GM18508 (cell line): ENCODE results near the gene SLC7A10.
"Not testable (repeated sequence)": the region's sequence is repeated elsewhere in the genome, so short reads cannot be mapped to it uniquely, and the experiment has no call there.

Experiments used
- ATAC-seq: cut with Tn5 transposase; IDR thresholded peaks from one replicate; pipeline ENCODE4 v1.9.1; 2021; ENCODE audit warnings: moderate number of reproducible peaks; ENCODE audit not compliant: insufficient read depth, unreplicated experiment

Gene SLC7A10

GRCh38 chr19:33204136-33204973 is 21.3 kb downstream of the SLC7A10 start:
- no peak for ATAC-seq

DNA sequence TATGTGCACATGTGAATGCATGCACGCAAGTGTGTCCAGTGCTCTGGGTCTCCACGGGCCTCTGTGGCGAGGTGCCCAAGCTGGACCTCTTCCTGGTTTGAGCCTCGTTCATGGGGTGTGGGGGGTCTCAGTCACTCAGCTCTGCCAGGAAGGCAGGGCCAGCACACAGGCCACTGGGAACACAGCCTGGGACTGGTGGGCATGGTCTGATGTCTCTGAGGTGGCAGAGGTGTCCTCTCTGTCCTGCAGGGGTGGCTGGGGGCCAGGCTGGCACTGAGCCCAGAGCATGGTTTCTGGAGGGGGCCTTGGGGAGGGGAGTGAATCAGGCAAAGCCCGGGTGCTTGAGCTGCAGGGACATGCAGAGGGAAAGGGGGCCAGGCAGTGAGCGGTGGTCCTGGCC is 22.1 kb downstream of the SLC7A10 start:
- ATAC-seq, result no peak

DNA sequence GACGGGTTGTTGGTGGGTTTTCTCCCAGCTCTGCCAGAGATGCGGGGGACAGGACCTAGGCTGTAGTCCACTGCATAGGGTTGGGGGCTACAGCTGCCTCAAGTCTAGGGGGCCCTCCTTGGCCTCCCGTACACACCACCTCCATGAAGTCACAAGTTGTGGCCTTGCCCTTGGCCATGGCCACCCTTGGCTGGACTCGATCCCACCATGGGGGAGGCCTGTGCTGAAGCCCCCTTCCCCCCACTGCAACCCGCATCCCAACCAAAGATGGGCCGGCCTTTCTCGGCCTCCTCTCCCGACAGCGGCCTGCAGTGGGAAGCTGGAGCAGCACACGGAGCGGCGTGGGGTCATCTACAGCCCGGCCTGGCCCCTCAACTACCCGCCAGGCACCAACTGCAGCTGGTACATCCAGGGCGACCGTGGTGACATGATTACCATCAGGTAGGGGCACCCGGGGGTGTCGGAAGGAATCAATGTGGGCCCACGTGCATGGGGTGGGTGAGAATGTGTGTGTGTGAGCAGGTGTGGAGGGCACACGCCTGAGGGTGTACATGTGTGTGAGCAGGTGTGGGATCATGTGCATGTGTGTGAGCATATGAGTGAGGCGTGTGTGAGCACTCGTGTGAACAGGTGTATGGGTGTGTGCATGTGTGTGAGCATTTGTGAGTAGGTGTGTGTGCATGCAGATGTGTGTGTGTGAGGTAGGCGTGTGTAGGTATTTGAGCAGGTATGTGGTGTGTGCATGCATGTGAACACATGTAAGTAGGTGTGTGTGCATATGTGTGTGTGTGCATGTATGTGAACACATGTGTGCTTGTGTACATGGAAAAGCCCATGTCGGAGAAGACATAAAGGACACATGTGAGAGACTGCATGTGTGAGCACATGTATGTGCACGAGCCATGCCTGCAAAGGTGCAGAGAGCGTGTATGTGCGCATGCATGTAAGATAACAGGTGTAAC is 22.8 kb downstream of the SLC7A10 start:
- ATAC-seq, result no peak

- ATAC-seq, result no peak
Observed at GRCh38 chr19:33201886-33202545, 23.6 kb downstream of the SLC7A10 start.

GRCh38 chr19:33201473-33201872 is 24.2 kb downstream of the SLC7A10 start:
- no peak for ATAC-seq

DNA sequence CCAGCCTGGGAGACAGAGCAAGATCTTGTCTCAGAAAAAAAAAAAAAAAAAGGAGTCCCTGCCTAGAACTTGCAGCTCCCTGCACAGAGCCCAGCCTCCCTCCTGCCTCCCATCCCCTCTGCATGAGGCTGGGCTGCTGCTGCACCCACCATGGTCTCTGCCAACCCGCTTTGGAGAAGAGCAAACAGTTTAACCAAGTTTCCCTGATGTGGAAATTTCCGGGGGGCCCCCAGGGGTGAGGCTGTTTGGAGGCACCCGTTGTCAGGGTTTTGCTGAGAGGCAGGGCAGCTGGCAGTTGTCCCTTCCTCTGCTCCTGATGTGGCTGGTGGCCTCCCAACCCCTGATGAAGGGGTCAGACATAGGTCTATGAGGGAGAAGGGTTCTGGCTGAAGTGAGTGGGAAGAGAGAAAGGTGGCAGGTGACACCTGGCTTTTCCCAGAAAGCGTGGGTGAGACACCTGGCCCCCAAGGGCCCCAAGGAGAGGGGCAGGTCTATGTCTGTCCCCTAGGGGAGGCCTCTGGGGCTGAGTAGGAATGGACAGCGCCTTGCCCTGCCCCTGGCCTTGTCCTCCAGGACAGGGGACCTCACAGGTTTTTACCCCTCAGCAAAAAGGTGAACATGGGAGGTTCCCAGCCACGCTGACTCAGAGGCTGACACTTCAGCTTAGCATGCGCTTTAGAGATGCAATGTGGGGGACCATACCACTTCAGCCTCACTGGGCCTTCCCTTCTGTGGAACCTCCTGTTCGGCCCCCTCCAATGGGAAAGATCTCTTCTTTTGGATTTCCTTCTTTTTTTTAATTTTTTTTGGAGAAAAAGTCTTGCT is 26.0 kb downstream of the SLC7A10 start:
- ATAC-seq, result no peak

DNA sequence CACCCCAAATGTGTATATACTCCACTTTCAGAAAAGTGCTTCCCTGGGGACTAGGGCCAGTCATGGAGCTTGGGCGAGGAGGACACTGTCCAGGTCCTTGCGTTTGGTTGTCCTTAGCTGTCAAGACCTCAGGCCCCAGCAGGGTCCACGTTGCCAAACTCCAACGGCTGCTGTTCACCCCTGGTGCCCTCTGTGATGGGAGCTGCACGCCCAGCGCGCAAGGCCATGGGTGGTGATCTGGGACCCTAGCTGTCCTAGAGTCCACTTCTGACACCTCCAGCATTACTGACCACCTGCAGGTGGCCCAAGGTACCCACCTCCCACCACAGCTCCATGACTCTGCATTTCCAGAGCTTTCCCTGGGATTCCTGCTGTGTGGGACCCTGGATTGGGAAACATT is 27.5 kb downstream of the SLC7A10 start:
- ATAC-seq, result no peak

- ATAC-seq, result no peak
Observed at GRCh38 chr19:33197591-33198000, 28.1 kb downstream of the SLC7A10 start.

- ATAC-seq, result no peak
Observed at GRCh38 chr19:33196446-33197193, 29.0 kb downstream of the SLC7A10 start.

- ATAC-seq, result no peak
Observed at GRCh38 chr19:33195645-33196347, 29.9 kb downstream of the SLC7A10 start.

GRCh38 chr19:33194886-33195644 is 30.6 kb downstream of the SLC7A10 start:
- ATAC-seq, result no peak

GRCh38 chr19:33194532-33194885 is 31.1 kb downstream of the SLC7A10 start:
- ATAC-seq, result no peak

DNA sequence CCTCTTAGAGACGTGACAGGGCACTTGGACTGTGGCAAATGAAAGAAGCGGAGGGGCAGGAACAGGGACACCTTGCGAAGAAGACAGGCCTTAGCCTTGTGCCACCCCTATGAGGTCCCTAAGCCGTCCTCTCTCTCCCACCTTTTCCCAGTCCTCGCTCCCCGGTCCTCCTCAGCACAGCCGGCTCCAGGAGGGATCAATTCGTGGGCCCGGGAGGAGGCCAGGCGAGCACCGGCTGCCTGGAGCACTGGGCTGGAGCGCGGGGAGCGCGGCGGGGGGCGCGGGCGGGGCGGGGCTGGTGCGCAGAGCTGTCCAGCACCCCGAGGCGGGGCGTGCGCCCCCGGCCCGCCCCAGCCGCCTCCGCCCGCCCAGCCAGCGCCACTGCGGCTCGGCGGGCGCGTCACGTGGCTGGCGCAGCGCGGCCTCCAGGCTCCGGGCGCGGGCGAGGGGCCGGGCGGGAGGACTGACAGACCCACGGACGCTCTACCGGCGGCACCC is 31.7 kb downstream of the SLC7A10 start, which contains the start of gene LRP3:
LRP3 (plus strand) TSS at position 466 of the 498 bp plus-strand sequence. CDS start 456 bp downstream, outside the sequence.
- no peak for ATAC-seq

DNA sequence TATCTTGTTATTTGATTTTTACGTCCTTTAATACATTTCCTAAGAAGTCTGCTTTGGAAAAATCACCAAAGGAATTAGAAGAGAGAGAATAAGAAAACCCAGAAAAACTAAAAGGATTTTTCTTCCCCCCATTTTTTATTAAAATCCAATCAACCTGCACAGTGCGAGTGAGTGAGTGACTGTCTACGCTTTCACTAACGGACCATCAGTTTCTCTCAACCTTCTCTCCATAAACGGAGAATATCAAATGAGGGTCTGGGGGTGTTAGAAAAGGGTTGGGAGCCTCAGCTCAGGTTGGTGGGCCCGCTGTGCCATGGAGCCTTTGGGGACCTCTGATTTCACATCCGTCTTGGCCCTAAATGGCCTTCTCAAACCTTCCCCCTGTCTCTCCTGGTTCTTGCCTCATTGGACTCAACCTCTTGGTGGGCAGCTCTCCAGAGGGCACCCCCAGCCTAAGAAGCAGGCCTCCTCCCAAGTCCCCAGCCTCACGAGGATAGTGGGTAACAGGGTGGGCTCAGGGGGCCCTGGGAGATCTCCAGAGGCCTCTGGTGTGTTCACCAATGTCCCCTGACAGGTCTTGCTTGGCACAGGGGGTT is 32.3 kb downstream of the SLC7A10 start:
- ATAC-seq, result no peak

GRCh38 chr19:33192010-33192409 is 33.6 kb downstream of the SLC7A10 start:
- ATAC-seq, result no peak

- ATAC-seq, result no peak
Observed at GRCh38 chr19:33191501-33191900, 34.1 kb downstream of the SLC7A10 start.

- not testable (repeated sequence) for ATAC-seq
Observed at GRCh38 chr19:33191092-33191491, 34.6 kb downstream of the SLC7A10 start.
